Prostate gland (tissue), 2 donors: ENCODE measurements around the gene NAT9. TPM values are rescaled to one million over a fixed set of nuclear protein-coding genes. Genes with fewer than 3 reads are reported as not detected.

Source experiments
- DNase-seq: peaks from one replicate; pipeline ENCODE4 v3.0.0-alpha.2; 2019; ENCODE audit warnings: low spot score
- H3K27ac ChIP-seq, 2 donors: fragments of 200-600 bp; sonication (generic); 2 replicates each; pipeline ENCODE4 v1.5.1; 2017 to 2019
- H3K27me3 ChIP-seq: fragments of 200-600 bp; sonication (generic); replicated peaks from 2 replicates; pipeline ENCODE4 v1.5.1; 2019; ENCODE audit not compliant: insufficient read depth
- H3K36me3 ChIP-seq, 2 donors: fragments of 200-600 bp; sonication (generic); 1 replicate in 1 of 2; 2 replicates in 1 of 2; pipeline versions ENCODE4 v1.5.1 to v1.8.1; 2017 to 2019
- H3K4me1 ChIP-seq: fragments of 200-600 bp; sonication (generic); replicated peaks from 2 replicates; pipeline ENCODE4 v1.5.1; 2019
- H3K4me3 ChIP-seq, 2 donors: fragments of 200-600 bp; sonication (generic); 2 replicates each; pipeline ENCODE4 v1.5.1; 2017 to 2019
- H3K9me3 ChIP-seq: fragments of 200-600 bp; sonication (generic); 2 replicates; pipeline ENCODE4 v1.5.1; 2017
- CTCF ChIP-seq, 4 experiments: fragments of 200-600 bp in 2 of 4; fragments of 450-650 bp in 2 of 4; sonication (generic) in 2 of 4; IDR thresholded peaks; 1 replicate in 3 of 4; 2 replicates in 1 of 4; pipeline ENCODE4 v1.5.1; 2016 to 2019; ENCODE audit warnings: antibody characterized with exemption in 4 of 4, mild to moderate bottlenecking in 2 of 4, moderate library complexity in 2 of 4
- POLR2A ChIP-seq: fragments of 450-650 bp; IDR thresholded peaks from one replicate; pipeline ENCODE4 v1.6.1; 2016; ENCODE audit warnings: antibody characterized with exemption, mild to moderate bottlenecking
- POLR2AphosphoS5 ChIP-seq: sonication (generic); formaldehyde crosslinking; IDR thresholded peaks from one replicate; pipeline ENCODE4 v1.6.1; 2017; ENCODE audit warnings: antibody characterized with exemption
- WGBS: methylation state at CpG from one replicate; pipeline ENCODE4 v1.1.5; 2018; 5-methylcytosine and 5-hydroxymethylcytosine counted together
- intact Hi-C: fragments of 100-400 bp; cut with DNase I; formaldehyde crosslinking; loops from one replicate; pipeline ENCODE4 v1.14.2; 2022
- total RNA-seq, 2 donors: library from RNA; depleted of rRNA; stranded (reverse); fragments of >200 nt; gene quantifications; one replicate each; pipeline ENCODE4 v1.1.0, GENCODE V29; 2016

Gene NAT9
- total RNA-seq, 2 donors from 2014 or later = 29.6 to 49.3 TPM

DNA sequence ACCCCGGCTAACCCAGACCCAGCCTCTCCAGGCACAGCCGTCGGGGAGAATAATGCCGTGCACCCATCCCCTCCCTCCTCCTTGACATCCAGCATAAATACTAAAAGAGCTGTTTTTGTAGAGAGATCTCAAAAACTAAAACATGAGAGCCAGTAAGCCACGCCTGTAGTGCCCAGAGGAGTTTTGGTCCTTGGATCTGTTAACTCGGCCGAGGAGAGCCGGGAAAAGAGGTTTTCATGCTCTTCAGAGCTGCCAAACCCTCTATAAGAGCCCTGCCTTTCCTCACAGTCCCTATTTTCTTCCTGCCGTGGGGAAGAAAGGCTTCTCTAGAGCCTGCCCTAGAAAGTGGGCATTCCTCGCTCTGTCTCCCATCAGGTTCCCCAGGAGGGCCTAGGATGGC, 30.2 kb upstream of the NAT9 start:
- no peak for DNase-seq
- no peaks in the 10 kb centered on the region for H3K36me3 ChIP-seq
- intact Hi-C loops = no loop called here
- H3K27me3 ChIP-seq = no peaks in the 10 kb centered on the region
- no peaks in the 10 kb centered on the region for H3K9me3 ChIP-seq
- no peaks in the 10 kb centered on the region for H3K4me1 ChIP-seq
- no peak overlapping the region for H3K27ac ChIP-seq
- H3K4me3 ChIP-seq = no peak overlapping the region
- WGBS = 94% methylated on average over 10 of the region's 10 CpGs
- TF ChIP-seq CTCF (IDR thresholded peaks at IDR 0.05) (no peak), POLR2AphosphoS5 (no peak), POLR2A (no peak)

GRCh38 chr17:74805591-74805991, 29.4 kb upstream of the NAT9 start:
- Histone ChIP-seq H3K9me3 (no peaks in the 10 kb centered on the region), H3K27ac (no peak overlapping the region), H3K27me3 (no peaks in the 10 kb centered on the region), H3K4me1 (no peaks in the 10 kb centered on the region), H3K4me3 (no peak overlapping the region), H3K36me3 (no peaks in the 10 kb centered on the region)
- WGBS = 83% methylated on average over 15 of the region's 15 CpGs
- no peak for TF ChIP-seq POLR2AphosphoS5
- intact Hi-C loops = no loop called here
- DNase-seq = no peak

DNA sequence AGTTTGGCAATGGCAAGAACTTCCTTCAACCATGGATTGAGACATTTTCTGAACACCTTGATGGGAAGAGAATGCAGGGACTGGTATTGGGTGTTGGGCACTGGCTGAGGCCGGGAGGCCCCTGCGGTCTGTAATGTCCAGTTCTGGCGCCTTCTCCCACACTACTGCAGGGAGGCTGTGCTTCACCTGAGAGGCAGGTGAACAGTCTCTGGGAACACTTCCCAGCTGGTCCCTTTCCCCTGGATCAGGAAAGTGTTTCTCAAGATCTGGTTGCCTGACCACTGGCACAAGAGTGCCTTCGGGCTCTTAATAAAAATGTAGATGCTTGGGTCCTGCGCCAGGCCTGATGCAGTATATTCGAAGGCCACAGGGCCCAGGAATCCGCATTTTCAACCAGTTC, 28.5 kb upstream of the NAT9 start:
- DNase-seq = no peak
- H3K36me3 ChIP-seq = no peaks in the 10 kb centered on the region
- intact Hi-C loops = no loop called here
- TF ChIP-seq CTCF (IDR thresholded peaks at IDR 0.05) (no peak), POLR2AphosphoS5 (no peak), POLR2A (no peak)
- H3K4me3 ChIP-seq = no peak overlapping the region
- no peaks in the 10 kb centered on the region for H3K9me3 ChIP-seq
- H3K4me1 ChIP-seq = no peaks in the 10 kb centered on the region
- H3K27ac ChIP-seq = no peak overlapping the region
- no peaks in the 10 kb centered on the region for H3K27me3 ChIP-seq
- 84% methylated on average over 7 of the region's 7 CpGs for WGBS

DNA sequence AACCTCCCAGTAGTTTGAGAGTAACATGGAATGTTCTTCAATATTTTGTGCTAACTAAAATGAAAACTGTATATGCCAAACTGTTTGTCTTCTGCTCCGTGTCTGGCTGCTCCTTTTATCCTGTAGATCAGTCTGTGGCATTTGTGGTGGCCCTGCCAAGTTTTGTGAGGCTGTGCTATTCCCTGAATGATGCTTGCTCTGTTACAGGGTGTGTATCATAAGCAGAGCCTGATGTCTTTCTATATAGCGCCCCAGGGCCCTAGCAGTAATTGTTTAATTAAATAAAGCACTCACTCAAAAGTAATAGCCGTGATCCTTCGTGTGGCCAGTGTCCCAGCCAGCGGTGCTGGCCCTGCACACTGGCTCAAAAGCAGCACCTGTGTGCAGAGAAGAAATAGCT, 27.8 kb upstream of the NAT9 start:
- Histone ChIP-seq H3K9me3 (no peaks in the 10 kb centered on the region), H3K36me3 (no peaks in the 10 kb centered on the region), H3K27ac (no peak overlapping the region), H3K4me1 (no peaks in the 10 kb centered on the region), H3K4me3 (no peak overlapping the region), H3K27me3 (no peaks in the 10 kb centered on the region)
- DNase-seq = no peak
- intact Hi-C loops = no loop called here
- 56% methylated on average over 5 of the region's 5 CpGs for WGBS
- no peak for TF ChIP-seq POLR2A
- TF ChIP-seq CTCF (IDR thresholded peaks at IDR 0.05) = no peak
- no peak for TF ChIP-seq POLR2AphosphoS5

- Histone ChIP-seq H3K27me3 (no peaks in the 10 kb centered on the region), H3K9me3 (no peaks in the 10 kb centered on the region), H3K4me1 (no peaks in the 10 kb centered on the region), H3K27ac (no peak overlapping the region), H3K36me3 (no peaks in the 10 kb centered on the region), H3K4me3 (no peak overlapping the region)
- TF ChIP-seq POLR2AphosphoS5 (no peak), POLR2A (no peak), CTCF (IDR thresholded peaks at IDR 0.05) (no peak)
- intact Hi-C loops = no loop called here
- 73% methylated on average over 12 of the region's 12 CpGs for WGBS
- DNase-seq = no peak
Measured at GRCh38 chr17:74803388-74803930, 27.3 kb upstream of the NAT9 start.
